ENCODE data around the gene TRIP11.

DNA sequence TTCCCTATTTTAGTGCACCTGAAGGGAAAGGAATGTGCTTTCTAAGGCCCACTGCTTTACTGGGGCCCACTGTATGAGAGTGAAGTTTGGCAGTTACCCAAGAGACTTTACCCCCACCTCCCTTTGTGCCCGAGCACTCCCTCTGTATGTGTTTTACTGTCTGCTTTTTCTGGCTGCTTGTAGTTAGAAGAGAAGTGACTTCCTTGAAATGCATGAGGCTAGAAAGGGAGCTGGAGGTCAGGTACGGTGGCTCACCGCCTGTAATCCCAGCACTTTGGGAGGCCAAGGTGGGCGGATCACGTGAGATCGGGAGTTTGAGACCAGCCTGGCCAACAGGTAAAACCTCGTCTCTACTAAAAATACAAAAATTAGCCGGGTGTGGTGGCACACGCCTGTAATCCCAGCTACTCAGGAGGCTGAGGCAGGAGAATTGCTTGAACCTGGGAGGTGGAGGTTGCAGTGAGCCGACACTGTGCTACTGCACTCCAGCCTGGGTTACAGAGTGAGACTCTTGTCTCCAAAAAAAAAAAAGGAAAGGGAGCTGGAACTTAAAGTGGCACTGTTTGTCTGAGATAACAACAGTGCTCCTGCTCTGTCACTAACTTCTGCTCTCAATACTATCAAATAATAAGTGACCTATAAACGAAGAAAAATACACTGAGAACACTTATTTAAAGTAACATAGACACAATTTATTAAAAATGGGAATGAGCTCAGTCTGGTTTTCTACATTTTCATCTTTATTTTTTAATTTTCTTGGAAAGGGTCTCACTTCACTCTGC lies 5.8 kb downstream of the TRIP11 start:
- no peak for TF ChIP-seq EZH2 (IDR thresholded peaks at IDR 0.05; ENCODE audit: borderline replicate concordance)
- TF ChIP-seq CTCF (IDR thresholded peaks at IDR 0.05; ENCODE audit: poor library complexity) = no peak
- no peak for TF ChIP-seq EZH2phosphoT487 (IDR thresholded peaks at IDR 0.05; ENCODE audit: low read depth, severe bottlenecking, unreplicated experiment)

Data from hepatocyte (in vitro differentiated cells).